OCI-LY1 (cell line): ENCODE data around the gene GBA2.

Experiments used
- CTCF ChIP-seq: fragments of 200-600 bp; sonication (generic), shearing (Covaris generic); IDR thresholded peaks from 2 replicates; pipeline ENCODE4 v1.5.1; 2017; ENCODE audit warnings: mild to moderate bottlenecking, antibody characterized with exemption, low read length, moderate library complexity, mixed read lengths
- EZH2 ChIP-seq: fragments of 200-600 bp; sonication (generic), shearing (Covaris generic); IDR thresholded peaks from 2 replicates; pipeline ENCODE4 v1.8.0; 2017; ENCODE audit warnings: borderline replicate concordance, mixed run types, mild to moderate bottlenecking, antibody characterized with exemption, low read length, moderate library complexity, mixed read lengths

- TF ChIP-seq CTCF (no peak), EZH2 (no peak)
Measured at GRCh38 chr9:35729101-35729500, 19.9 kb downstream of the GBA2 start.
